NCI-H146 (cell line): Measurements from ENCODE around the gene GSTCD.
A peak's percentile ranks its signal among the peaks of the same experiment; 100 is the strongest.
"Not testable (repeated sequence)": the region's sequence is repeated elsewhere in the genome, so short reads cannot be mapped to it uniquely, and the experiment has no call there.

ENCODE experiments used
- DNase-seq: peaks from one replicate; lab custom pipeline; 2025; lab: John Stamatoyannopoulos, UW

The GSTCD gene

DNA sequence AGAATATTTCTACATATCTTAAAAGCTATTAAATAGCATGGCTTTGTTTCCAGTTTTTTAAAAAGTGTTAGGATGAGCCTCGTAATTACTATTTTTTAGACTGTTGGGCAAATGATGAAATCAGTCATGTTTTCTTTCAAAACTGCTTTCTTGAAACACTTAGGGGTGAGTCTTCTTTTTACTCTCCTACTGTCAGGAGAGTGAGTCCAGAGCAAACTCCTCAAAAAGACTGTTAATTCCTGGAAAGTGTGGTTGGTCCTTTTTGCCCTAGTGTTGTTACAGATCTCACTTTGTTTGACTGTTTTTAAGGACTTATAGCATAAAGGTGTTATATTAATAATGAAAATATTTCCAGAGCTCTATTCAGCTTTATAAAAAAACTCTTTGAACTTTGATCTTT, 6.3 kb downstream of the GSTCD start:
- no peak for DNase-seq

DNA sequence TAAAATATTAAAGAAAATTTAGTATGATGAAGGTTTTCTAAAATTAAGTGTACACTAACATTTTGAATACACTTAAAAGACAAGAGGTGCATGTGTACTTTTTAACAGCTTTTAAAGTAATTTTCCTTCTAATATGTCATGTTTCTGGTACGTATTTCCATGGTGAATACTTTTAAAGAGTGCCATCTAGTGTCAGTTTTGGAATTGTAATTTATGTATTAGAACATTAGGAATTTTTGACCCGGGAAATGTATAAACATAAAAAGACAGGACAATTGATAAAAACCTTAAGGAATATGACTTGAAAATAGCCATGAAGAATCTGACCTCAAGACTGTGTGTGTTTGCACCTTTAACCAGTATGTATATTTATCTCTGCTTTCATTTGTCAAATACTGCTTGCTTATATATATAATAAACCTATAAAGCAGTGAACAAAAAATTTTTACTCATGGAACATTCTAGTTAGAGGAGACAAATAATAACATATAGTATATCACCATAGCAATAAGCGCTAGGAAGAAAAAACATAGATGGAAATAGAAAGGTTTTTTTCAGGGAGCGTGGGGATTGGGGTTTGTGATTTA, 7.2 kb downstream of the GSTCD start:
- peak; percentile 1 for DNase-seq

DNA sequence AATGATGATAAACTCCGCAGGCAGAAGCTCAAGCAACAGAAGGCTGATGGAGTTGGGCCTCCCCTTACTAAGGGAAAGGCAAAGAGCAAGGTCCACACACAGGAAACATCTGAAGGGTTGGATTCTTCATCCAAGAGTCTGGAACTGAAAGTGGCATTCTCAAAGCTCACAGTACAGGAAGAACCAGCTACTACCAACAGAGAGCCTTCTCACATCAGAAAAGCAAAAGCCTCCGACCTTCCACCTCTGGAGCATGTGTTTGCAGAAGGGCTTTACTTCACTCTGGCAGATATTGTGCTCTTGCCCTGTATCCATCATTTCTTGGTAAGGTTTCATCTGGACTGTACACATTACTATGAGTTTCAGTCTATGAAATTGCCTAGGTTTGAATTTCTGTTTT, 10.6 kb downstream of the GSTCD start:
- no peak for DNase-seq

DNA sequence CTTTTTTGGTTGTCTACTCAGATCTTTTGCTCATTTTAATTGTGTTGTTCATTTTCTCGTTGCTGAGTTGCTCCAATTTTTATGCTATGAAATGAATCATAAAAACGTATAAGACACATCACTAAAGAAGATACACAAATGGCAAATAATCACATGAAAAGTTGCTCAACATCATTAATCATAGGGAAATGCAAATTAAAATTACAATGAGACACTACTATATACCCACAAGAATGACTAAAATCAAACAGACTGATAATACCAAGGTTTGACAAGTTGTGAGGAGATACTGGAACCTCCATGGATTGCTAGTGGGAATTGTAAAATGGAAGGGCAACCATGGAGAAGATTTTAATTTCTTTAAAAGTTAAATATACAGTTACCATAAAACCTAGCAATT, 17.0 kb downstream of the GSTCD start:
- DNase-seq, result no peak

DNA sequence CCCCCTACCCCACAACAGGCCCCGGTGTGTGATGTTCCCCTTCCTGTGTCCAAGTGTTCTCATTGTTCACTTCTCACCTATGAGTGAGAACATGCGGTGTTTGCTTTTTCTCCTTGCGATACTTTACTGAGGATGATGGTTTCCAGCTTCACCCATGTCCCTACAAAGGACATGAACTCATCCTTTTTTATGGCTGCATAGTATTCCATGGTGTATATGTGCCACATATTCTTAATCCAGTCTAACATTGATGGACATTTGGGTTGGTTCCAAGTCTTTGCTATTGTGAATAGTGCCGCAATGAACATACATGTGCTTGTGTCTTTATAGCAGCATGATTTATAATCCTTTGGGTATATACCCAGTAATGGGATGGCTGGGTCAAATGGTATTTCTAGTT, 21.3 kb downstream of the GSTCD start:
- not testable (repeated sequence) for DNase-seq

DNA sequence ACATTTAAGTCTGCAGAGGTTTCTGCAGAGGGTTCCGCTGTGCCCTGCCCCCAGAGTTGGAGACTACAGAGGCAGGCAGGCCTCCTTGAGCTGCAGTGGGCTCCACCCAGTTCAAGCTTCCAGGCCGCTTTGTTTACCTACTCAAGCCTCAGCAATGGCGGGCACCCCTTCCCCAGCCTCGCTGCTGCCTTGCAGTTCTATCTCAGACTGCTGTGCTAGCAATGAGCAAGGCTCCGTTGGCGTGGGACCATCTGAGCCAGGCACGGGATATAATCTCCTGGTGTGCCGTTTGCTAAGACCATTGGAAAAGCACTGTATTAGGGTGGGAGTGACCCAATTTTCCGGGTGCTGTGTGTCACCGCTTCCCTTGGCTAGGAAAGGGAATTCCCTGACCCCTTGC, 26.6 kb downstream of the GSTCD start:
- DNase-seq, result not testable (repeated sequence)

DNA sequence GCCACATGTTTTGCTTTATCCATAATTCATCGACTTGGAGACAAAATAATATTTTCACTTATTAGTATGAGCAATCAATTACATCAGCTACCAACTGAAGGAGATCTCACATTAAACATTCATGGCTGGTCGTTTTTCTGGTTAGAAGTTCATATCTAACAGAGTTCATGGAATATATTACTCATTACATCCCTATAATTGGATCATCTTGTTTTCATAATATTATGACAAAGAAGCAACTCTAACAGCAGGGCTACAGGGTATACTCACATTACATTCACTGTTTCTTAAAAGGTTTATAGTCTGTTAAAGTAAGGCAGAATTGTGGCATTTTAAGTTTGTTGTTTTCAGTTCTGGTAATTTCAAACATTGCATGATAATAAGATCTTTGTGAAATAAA, 33.0 kb downstream of the GSTCD start:
- no peak for DNase-seq

DNA sequence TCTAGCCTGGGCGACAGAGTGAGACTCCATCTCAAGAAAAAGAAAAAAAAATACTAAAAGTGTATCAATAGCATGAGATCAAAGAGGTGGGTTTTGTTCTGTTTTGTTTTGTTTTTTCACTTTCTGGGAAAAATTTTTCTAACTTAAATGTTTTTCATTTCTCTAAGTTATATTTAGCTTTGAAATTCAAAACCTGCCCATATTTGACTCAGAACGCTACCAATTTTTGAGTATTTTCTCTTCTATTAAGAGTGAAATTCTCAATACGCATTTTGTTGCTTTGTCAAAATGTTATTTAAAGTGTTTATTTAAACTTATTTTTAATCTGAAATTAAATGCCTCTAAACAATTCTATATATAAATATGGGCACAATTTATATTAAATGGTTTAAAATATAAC, 39.6 kb downstream of the GSTCD start:
- no peak for DNase-seq

DNA sequence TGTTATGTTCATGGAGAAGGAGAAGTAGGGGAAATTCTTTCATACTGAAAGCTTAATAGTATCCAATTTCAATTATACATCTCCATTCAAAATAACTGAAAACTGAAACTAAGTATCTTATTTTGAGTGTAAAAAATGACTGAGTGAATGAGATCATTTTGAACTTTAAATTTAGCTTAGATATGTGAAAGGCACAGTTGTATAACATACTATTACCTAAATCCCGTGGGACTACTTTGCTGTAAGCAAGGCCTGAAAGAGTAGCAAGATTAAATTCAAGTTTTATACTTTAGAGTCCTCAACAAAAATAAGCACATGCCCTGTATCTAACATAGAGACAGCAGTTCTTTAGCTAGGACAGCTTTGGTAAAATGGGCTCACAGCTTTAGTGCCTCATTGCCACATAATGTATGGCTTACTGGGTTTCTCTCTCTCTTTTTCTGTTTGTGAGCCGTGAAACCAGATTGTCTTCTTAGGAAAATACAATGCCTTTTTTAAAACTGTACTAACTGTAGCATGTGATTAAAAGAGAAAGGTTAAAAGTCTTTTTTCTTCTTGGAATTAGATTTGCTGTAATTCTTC, 43.2 kb downstream of the GSTCD start:
- no peak for DNase-seq

DNA sequence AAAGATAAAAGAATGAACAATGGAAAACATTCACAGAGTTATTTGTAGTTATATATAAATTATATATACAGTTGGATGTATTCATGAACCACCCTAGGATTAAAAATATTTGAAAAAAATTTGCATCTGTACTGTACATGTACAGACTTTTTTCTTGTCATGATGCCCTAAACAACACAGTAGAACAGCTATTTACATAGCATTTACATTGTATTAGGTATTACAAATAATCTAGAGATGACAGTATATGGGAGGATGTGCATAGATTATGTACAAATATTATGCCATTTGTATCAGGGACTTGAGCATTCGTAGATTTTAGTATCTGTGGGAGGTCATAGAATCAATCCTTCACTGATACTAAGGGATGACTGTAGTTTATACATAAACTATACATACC, 44.8 kb downstream of the GSTCD start:
- DNase-seq, result no peak

DNA sequence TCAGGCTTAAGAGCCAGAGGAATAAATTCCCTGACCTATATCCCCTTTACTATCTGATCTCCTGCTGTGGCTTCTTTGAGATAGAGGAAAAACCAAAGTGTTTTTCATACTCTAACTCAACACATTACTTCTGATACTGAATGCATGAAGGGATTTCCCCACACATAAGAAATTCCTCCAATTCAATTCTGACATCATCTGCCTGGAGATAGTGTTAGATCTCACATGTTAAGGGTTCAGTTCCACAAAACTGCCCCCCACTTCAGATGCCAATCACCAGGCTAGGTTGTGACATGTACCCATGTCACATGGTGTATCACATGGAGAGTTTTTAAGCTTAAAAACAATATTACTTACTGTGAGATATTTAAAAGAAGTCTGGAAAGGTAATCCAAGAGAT, 46.8 kb downstream of the GSTCD start:
- no peak for DNase-seq

DNA sequence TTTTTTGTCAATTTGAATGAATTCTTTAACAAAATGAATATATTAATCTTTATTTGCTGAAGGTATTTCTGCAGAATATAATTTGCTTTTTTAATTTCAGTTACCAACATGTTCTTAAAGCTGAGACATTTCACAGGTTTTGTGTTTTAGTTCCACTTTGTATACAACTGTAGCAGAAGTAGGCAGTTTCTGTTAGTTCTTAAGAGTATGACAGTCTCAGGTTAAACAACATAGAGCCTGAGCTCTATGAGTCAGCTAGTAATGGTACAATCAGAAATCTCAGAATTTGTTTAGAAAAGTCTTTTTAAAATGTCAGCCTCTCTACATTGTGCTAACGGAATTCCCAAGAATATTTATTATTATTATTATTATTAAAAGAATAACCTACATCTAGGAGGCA, 50.4 kb downstream of the GSTCD start:
- no peak for DNase-seq

DNA sequence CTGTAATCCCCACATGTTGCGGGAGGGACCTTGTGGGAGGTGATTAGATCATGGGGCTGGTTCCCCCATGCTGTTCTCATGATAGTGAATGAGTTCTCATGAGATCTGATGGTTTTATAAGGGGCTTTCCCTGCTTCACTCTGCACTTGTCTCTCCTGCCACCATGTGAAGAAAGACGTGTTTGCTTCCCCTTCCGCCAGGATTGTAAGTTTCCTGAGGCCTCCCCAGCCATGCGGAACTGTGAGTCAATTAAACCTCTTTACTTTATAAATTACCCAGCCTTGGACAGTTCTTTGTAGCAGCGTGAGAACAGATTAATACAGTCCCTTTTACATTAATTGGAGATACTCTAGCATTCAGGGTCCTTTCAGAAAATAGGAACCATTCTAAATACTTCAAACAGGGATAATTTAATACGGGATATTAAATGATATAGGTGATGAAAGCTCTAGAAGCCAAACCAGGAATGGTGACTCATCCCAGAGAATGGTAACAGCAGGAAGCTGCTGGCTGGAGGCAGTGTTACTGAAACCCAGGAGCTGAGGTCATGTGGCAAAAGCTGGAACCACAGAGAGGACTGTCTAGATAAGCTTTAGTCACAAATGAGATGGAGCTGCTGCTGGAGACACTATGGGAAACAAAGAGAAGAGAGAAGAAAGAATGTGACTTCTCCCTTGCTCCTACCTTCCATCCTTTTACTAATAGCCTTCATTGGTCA, 57.3 kb downstream of the GSTCD start:
- no peak for DNase-seq

DNA sequence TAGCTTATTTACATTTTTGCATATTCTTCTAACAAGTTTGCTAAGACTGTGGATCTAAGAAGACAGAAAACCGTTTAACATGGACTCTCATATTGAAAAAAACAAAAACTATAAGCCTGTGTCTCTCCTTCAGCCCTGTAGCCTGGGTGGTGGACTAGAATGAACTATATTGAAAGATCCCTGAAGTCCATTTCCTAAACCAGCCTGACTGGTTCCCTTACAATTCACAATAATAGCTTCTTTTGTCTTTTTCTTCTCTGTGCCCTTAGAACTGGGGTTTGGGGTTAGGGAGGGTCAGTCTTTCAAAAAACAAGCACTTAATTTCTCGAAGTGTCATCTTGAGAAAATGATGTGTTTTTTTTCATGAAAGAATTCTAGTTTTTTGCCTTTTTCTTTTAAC, 59.0 kb downstream of the GSTCD start:
- no peak for DNase-seq

DNA sequence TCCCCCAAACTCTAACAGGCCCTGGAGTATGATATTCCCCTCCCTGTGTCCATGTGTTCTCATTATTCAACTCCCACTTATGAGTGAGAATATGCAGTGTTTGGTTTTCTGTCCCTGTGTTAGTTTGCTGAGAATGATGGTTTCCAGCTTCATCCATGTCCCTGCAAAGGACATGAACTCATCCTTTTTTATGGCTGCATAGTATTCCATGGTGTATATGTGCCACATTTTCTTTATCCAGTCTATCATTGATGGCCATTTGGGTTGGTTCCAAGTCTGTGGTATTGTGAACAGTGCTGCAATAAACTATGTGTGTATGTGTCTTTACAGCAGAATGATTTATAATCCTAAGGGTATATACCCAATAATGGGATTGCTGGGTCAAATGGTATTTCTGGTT, 61.9 kb downstream of the GSTCD start:
- DNase-seq, result not testable (repeated sequence)

DNA sequence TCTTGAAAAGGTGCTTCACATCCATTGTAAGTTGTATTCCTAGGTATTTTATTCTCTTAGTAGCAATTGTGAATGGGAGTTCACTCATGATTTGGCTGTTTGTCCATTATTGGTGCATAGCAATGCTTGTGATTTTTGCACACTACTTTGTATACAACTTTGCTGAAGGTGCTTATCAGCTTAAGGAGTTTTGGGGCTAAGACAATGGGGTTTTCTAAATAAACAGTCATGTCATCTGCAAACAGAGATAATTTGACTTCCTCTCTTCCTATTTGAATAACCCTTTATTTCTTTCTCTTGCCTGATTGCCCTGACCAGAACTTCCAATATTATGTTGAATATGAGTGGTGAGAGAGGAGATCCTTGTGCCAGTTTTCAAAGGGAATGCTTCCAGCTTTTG, 63.5 kb downstream of the GSTCD start:
- DNase-seq, result not testable (repeated sequence)

DNA sequence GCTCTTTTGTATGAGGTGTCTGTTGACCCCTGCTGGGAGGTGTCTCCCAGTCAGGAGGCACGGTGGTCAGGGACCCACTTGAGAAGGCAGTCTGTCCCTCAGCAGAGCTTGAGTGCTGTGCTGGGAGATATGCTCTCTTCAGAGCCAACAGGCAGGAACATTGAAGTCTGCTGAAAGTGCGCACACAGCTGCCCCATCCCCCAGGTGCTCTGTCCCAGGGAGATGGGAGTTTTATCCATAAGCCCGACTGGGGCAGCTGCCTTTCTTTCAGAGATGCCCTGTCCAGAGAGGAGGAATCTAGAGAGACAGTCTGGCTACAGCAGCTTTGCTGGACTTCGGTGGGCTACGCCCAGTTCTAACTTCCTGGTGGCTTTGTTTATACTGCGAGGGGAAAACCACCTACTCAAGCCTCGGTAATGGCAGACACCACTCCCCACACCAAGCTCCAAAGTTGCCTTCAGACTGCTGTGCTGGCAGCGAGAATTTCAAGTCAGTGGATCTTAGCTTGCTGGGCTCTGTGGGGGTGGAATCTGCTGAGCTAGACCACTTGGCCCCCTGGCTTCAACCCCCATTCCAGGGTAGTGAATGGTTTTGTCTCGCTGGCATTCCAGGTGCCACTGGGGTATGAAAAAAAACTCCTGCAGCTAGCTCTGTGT, 67.3 kb downstream of the GSTCD start:
- not testable (repeated sequence) for DNase-seq

DNA sequence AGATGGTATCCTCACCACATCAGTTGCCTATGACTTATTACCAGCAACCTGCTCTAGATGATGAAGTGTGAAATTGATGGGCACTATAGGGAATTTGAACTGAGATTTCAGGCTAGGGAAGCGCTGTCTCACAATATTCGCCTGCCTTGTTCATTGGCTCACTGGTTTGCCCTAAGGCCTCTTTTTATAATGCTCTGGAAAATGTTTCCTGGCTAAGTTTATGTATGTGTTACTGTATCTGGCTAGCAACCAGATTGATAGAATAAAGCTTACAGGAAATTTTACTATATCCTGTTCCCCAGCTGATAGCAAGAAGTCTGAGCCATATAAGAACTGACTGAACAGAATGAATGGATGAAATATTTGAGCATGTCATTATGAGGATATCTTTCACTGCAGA, 71.6 kb downstream of the GSTCD start:
- no peak for DNase-seq

DNA sequence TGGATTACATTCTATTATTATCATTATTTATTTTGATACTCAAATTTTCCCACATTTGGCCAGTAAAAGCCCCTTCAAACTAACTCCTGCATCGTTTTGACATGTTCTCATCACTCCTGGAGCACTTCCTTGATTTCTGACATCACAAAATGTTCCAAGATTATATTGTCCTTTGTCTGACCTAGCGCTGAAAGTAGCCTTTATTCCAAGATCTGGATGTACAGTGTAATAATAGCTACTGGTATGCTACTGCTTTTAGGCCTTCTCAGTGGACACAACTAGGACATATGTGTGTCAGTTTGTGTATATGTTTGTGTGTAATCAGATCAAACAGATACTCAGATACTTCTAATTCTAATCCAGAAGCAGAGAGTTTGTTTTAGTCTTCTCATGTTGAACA, 76.2 kb downstream of the GSTCD start:
- DNase-seq, result no peak

DNA sequence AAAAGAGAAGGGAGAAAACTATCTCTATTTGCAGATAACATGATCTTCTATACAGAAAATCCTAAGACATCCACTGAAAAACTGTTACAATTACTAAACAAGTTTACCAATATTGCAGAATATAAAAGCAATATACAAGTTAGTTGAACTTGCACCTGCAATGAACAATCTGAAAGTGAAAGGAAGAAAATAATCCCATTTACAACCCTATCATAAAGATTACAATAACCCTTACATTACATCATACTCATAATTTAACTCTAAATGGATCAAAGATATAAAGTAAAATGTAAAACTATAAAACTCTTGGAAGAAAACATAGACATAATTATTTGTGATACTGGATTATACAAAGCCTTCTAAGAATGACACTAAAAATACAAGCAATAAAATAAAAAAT, 77.2 kb downstream of the GSTCD start:
- DNase-seq, result no peak

DNA sequence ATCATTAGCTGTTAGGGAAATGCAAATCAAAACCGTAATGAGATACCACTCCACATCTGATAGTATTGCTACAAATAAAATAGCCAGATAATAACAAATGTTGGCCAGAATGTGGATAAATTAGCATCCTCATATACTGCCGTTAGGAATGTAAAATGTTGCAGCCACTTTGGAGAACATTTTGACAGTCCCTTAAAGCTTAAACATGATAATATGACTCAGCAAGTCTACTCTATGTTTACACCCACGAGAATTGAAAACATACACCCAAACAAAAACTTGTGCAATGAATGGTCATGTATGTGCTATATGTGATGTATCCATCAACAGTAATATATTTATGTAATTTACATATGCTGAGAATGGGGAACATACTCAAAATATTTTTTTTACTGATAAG, 78.2 kb downstream of the GSTCD start:
- DNase-seq, result no peak

DNA sequence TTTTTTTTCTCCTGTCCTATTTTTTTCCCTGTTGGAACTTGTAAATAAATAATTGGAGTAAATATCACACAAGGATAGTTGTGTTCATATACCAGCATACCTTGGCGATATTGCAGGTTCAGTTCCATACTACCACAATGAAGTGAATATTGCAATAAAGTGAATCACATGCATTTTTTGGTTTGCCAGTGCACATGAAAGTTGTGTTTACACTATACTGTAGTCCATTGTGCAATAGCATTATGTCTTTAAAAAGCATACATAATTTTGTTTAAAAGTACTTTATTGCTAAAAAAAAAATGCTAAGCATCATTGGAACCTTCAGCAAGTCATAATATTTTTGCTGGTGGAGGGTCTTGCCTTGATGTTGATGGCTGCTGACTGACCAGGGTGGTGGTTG, 88.6 kb downstream of the GSTCD start:
- no peak for DNase-seq

DNA sequence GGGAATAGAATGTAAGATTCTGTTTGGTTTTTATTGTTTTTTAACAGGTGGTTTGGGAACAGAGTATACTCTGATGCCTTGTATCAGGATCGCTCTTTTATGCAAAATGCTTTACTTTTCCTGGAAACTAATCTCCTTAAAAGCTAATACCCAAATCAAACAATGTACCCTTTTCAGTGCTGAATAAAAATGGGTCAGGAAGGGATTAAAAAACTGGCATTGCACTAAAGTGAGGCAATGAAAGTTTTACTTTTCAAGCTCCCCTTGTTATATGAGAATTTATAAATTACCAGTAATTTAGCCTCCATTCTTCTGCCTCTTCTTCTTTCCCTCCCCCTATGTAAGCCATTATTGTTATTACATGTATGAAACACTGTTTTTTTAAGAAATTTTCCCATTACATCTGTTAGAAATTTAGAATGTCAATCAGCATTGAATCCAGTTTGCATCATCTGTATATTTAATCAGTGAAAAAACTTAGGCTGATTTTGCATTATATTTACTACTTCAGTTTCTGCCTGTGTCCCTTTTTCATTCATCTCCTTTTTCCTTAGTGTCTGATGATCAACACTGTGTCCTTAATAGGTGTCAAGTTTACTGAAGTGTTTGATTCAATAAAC, 97.0 kb downstream of the GSTCD start:
- DNase-seq, result no peak
